ENCODE measurements around the gene ARHGEF39. TPM values are rescaled to one million over a fixed set of nuclear protein-coding genes. Genes with fewer than 3 reads are reported as not detected.

The ARHGEF39 gene
- total RNA-seq, 1 donor from 2014 or later: 10.4 TPM

GRCh38 chr9:35687972-35688557 lies 23.1 kb upstream of the ARHGEF39 start:
- no peak overlapping the region for H3K27ac Mint-ChIP-seq

GRCh38 chr9:35687306-35687705 lies 22.3 kb upstream of the ARHGEF39 start:
- Mint-ChIP-seq H3K9me3 (ENCODE audit: low read depth) (no peaks in the 10 kb centered on the region), H3K4me1 (ENCODE audit: low read depth) (peaks cover 5% of the 10 kb centered on the region), H3K27me3 (peaks cover 13% of the 10 kb centered on the region), H3K36me3 (ENCODE audit: insufficient read depth) (peaks cover 2% of the 10 kb centered on the region), H3K4me3 (ENCODE audit: low read depth) (peak overlapping the region; percentile 30), H3K27ac (no peak overlapping the region)
- DNase-seq (ENCODE audit: low spot score, unreplicated experiment): no peak
- no peak for TF ChIP-seq CTCF (IDR thresholded peaks at IDR 0.05; ENCODE audit: unreplicated experiment)

More at GRCh38 chr9:35687972-35688557, 23.1 kb upstream of the ARHGEF39 start:
- DNase-seq (ENCODE audit: low spot score, unreplicated experiment): no peak
- peaks cover 2% of the 10 kb centered on the region for H3K36me3 Mint-ChIP-seq (ENCODE audit: insufficient read depth)
- H3K27me3 Mint-ChIP-seq: peaks cover 13% of the 10 kb centered on the region
- H3K4me1 Mint-ChIP-seq (ENCODE audit: low read depth): peaks cover 5% of the 10 kb centered on the region
- no peak overlapping the region for H3K4me3 Mint-ChIP-seq (ENCODE audit: low read depth)
- H3K9me3 Mint-ChIP-seq (ENCODE audit: low read depth): no peaks in the 10 kb centered on the region
- no peak for TF ChIP-seq CTCF (IDR thresholded peaks at IDR 0.05; ENCODE audit: unreplicated experiment)

GRCh38 chr9:35686222-35687203 lies 21.5 kb upstream of the ARHGEF39 start:
- Mint-ChIP-seq H3K4me1 (ENCODE audit: low read depth) (peaks cover 5% of the 10 kb centered on the region), H3K27me3 (peaks cover 10% of the 10 kb centered on the region), H3K36me3 (ENCODE audit: insufficient read depth) (peaks cover 2% of the 10 kb centered on the region), H3K4me3 (ENCODE audit: low read depth) (no peak overlapping the region), H3K27ac (no peak overlapping the region), H3K9me3 (ENCODE audit: low read depth) (no peaks in the 10 kb centered on the region)
- TF ChIP-seq CTCF (IDR thresholded peaks at IDR 0.05; ENCODE audit: unreplicated experiment): no peak
- no peak for DNase-seq (ENCODE audit: low spot score, unreplicated experiment)

- no peaks in the 10 kb centered on the region for H3K9me3 Mint-ChIP-seq (ENCODE audit: low read depth)
- H3K4me3 Mint-ChIP-seq (ENCODE audit: low read depth): no peak overlapping the region
- peaks cover 2% of the 10 kb centered on the region for H3K36me3 Mint-ChIP-seq (ENCODE audit: insufficient read depth)
- H3K4me1 Mint-ChIP-seq (ENCODE audit: low read depth): peaks cover 5% of the 10 kb centered on the region
- H3K27ac Mint-ChIP-seq: no peak overlapping the region
- no peak for TF ChIP-seq CTCF (IDR thresholded peaks at IDR 0.05; ENCODE audit: unreplicated experiment)
- H3K27me3 Mint-ChIP-seq: peaks cover 7% of the 10 kb centered on the region
- no peak for DNase-seq (ENCODE audit: low spot score, unreplicated experiment)
These were observed 20.5 kb upstream of the ARHGEF39 start for GRCh38 chr9:35685506-35685905.

GRCh38 chr9:35684921-35685320 lies 19.9 kb upstream of the ARHGEF39 start:
- no peak overlapping the region for H3K4me3 Mint-ChIP-seq (ENCODE audit: low read depth)
- peaks cover 5% of the 10 kb centered on the region for H3K4me1 Mint-ChIP-seq (ENCODE audit: low read depth)
- H3K36me3 Mint-ChIP-seq (ENCODE audit: insufficient read depth): peaks cover 2% of the 10 kb centered on the region
- no peaks in the 10 kb centered on the region for H3K9me3 Mint-ChIP-seq (ENCODE audit: low read depth)
- no peak overlapping the region for H3K27ac Mint-ChIP-seq
- no peak for TF ChIP-seq CTCF (IDR thresholded peaks at IDR 0.05; ENCODE audit: unreplicated experiment)
- peaks cover 7% of the 10 kb centered on the region for H3K27me3 Mint-ChIP-seq
- no peak for DNase-seq (ENCODE audit: low spot score, unreplicated experiment)
